CD4-positive, alpha-beta T cell treated with Interleukin-1 beta for 1 hour (primary cell): ENCODE results near the gene DNASE2B.
A peak's percentile ranks its signal among the peaks of the same experiment; 100 is the strongest.

Experiments used
- DNase-seq, 2 donors: peaks; one replicate each; pipeline ENCODE4 v3.0.0-alpha.2; 2020 to 2022

The DNASE2B gene

DNA sequence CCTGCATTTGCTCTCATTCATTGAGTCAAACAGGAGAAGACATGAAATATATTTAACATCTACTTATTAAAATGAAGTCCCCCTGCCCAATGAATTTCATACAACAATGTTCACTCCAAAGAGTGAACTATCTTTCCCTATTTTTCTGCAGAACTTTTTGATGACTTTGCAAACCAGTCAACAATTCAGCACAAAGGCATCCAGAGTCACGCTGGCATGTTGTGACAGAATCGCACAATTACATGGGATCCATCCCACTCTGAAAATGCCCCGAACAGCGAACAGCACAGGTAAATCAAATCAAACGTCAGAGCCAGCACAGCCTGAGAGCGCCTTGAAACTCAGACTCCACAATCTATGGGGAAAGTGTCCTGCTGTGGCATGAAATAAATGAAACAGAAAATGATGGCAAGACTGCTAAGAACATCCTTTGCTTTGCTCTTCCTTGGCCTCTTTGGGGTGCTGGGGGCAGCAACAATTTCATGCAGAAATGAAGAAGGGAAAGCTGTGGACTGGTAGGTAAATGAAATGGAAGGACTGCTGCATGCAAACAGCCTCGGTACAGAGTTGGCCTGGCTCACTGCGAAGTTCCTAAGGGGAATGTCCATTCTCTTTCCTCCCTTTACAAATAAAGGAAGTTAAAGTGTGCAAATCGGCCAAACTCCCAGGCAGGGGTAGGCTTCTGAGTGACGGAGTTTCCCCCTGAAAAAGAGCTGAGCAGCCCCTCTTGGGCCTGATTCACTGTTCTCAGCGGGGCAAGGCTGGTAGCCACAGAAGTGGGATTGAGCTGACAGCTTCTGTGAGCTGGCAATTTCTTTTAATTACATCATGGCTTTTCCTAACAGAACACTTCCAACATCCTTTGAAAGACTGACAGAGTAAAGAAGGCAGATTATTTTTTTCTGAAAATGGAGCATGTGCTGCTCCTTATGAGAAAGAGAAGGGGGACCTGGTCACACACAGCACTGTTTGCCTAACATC, at the start of gene DNASE2B:
DNASE2B (plus strand) TSS at position 310 of the 981 bp plus-strand sequence; CDS start at position 391, 81 bp downstream.
- DNase-seq = no peak

- no peak for DNase-seq
These were observed 49.5 kb upstream of the DNASE2B start for GRCh38 chr1:84348759-84349158.

DNA sequence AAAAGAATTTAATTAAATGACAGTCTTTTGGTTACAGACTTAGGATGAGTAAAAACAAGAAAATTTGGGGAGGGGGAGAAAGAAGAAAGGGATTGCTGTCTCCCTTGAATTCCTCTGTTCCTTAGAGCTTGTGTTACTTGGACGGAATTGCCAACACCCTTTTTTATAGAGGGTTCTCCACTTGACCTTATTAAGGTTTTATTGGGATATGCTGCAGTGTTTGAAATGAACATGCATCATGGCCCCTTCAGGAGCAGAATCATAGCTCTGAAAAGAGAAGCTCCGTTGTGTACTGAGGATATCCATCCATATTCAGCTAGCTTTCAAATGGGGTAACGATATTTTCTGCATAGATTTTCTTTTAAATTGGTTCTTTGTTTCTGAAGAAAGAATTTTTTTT, 48.2 kb upstream of the DNASE2B start:
- no peak for DNase-seq

GRCh38 chr1:84350550-84350949, 47.7 kb upstream of the DNASE2B start:
- no peak for DNase-seq

DNA sequence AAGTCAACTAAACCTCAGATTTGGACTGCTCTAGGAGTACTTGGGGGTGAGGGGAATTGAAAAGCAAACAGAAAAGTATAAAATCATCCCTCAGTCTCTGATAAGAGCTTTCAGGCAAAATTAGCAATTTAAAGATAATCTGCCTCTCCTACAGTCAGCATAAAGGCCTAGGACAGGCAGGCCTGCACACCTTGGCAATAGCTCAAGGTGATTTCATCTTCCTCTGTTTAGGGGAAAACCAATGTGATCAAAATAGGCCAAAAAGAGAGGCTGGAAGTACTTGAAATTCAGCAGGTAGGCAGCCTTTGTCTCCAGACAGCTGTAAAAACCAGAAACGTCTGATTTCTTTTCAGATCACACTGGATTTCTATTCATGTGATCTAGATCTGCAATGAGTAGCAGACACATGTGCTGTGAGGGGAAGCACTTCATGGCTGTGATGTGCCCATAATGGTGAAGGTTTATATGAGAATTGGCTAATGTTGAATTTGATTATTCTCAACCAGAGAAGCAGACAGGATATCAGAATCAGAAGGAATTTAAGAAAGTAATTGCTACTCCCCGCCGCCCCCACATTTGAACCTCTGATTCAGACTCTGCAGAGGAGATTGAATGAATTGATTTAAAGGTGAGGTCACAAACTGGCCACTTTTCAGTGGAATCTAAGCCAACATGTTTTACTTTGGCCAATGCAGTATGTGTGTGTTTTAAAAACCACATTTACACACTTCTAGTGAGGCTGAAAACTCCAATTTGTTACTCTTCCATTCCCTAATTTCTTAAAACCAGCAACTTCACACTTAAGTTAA, 45.8 kb upstream of the DNASE2B start:
- DNase-seq = no peak

GRCh38 chr1:84353695-84354094, 44.6 kb upstream of the DNASE2B start:
- DNase-seq = no peak

GRCh38 chr1:84355556-84355955, 42.7 kb upstream of the DNASE2B start:
- no peak for DNase-seq

- no peak for DNase-seq
These were observed 41.4 kb upstream of the DNASE2B start for GRCh38 chr1:84356881-84357280.

- DNase-seq = no peak
These were observed 39.6 kb upstream of the DNASE2B start for GRCh38 chr1:84358695-84359094.

- no peak for DNase-seq
These were observed 38.0 kb upstream of the DNASE2B start for GRCh38 chr1:84360316-84360715.

DNA sequence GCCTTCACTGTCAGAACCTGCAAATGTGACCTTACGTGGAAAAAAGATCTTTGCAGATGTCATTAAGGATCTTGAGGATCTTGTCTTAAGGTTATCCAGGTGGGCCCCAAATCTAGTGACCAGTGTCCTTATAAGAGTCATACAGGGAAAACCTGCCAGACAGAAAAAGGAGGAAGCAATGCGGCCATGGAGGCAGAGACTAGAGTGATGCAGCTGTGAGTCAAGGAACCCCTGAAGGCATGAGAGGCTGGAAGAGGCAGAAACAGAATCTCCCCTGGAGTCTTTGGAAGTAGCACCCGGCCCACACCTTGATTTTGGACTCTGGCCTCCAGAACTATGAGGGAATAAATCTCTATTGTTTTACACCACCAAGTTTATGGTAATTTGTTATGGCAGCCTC, 36.5 kb upstream of the DNASE2B start:
- no peak for DNase-seq

DNA sequence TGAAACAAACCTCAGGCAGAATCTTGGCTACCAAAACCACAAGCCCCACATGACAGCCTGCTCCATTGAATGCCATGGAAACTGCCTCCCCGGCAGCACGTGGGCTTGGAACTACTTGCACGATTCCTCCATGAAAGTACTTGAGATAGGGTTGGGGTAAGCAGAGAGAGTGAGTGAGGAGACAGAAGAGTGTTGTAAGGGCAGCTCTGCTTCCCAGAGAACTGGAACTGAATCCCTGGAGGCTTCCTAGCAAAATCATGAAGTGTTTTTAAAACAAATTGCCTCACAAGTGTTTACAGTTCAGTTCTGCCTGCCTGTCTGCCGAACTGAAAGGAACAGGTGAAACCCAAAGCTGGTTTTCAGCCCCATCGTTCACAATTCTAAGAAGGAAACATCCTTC, 35.3 kb upstream of the DNASE2B start:
- no peak for DNase-seq

DNA sequence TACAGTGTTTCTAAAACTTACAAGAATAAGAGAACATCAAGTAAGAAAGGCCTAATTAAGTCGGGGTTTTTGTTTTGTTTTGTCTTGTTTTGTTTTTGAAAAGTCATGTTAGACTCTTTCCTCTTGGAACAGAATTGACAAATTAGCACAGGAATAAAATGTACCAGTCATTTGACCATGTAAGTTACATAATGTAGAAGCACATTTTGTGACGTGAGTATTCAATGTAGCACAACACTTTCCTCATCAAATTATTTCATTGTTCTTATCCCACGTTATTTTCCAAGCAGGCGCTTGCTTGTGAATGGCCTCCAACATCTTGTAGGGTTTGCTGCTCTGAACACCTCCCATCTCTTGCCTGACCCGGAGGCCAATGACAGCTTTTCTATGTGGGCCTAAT, 34.7 kb upstream of the DNASE2B start:
- no peak for DNase-seq

GRCh38 chr1:84365225-84366221, 32.8 kb upstream of the DNASE2B start:
- DNase-seq = peak; percentile 10 to 16

- no peak for DNase-seq
These were observed 31.5 kb upstream of the DNASE2B start for GRCh38 chr1:84366786-84367185.

DNA sequence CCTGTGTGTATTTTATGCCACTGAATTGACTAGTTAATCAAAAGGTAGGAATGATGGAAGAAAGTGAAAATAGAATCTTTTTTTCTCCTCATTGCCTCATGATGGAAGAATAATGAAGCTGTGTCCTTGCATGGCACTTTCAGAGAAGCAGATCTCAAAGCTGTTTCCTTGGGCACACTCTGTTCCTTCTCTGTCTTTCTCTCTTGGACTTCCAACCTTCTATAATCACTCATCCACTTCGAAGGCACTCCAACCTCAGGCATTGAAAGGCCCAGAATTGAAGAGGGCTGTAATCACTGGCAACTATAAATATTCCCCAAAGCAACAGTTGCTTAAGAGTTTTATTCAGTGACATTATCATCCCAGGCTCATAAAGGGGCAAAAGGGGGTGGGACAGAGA, 31.1 kb upstream of the DNASE2B start:
- no peak for DNase-seq

DNA sequence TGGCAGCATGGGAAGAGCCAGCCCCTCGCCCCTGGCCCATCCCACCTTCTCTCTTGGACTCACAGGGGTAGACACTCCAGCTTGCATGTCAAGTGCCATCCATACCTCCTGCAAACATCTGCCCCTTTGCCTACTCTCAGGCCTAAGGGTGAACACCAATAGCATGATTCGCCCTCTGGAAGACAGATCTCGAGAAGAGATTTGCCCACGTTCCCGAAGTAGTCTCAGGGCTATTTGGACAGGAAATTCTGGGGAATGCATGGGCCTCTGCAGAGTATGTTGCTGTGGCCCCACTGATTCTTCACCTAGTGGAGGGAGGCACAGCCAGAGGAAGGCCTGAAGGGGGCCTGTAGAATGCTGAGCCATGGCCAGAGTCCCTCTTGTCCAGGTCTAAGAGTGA, 29.8 kb upstream of the DNASE2B start:
- no peak for DNase-seq

DNA sequence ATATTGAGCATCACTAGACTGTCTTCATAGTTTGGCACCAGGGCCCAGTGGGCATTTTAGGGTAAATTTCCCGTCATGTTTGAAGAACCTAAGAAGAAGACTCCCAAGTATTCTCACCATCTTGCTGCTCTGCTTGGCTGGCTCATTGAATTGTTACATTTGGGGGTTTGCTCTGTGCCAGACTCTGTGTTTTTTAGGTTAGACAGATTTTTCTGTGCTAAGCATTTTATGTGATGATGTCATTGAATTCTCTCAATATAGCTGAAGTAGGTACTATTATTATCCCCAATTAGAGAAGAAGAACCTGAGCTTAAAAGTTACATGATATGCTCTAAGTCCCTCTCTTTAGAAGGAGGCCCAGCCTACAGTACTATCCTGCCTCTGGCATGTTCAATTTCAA, 28.0 kb upstream of the DNASE2B start:
- DNase-seq = no peak

DNA sequence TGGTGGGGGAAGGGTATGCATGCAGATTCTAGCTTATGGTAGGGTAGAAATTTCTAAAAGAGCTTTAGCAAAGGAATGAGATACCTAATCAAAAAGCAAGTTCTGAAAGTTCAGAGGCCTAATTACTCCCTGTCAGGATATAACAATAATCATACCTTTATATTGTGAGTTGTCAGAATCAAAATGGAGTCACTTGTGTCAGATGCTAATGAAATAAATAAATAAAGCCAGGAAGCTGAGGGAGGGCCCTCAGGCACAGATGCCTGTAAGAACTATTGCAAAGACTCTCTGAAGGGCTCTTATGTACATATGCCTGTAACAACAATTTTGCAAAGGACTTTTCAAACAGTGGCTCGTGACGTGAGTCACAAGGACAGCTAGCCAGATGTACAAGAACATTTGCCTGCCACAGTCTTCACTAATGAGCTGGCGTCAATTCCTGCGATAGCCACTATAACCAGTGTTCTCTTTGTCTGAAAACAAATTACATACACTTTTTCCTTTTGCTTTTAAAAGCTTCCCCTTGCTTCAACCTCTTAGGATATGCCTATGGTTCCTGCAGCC, 27.4 kb upstream of the DNASE2B start:
- no peak for DNase-seq

DNA sequence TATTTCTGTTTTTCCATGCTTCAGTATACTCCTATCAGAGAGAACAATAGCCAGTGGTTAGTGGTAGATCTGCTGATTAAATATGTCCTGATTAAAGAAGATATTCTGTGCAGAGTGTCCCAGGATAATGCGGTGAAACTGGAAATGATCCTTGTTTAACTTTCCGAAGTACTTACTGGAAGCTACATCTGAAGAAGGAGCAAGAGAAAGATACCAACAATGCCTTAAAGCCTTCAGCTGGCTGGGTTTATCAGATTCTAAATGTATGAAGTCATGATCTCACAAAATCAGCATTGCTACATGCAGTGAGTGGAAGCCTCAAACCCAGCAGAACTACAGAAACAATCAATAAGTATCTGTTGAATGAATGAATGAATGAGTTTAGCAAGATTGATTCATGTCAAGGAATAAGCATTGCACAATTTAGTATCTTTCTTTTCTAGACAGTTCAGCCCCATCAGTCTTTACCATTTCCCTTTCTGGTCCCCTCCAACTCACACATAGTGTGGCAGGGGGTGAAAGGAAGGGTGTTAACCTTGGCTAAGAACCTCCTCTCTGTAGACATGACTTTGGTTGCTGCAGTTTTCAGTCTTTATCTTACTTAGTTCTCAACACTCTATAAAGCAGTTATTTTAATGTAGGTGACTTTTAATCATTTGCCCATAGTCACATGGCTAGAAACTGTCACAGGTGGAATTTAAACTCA, 24.7 kb upstream of the DNASE2B start:
- DNase-seq = no peak

DNA sequence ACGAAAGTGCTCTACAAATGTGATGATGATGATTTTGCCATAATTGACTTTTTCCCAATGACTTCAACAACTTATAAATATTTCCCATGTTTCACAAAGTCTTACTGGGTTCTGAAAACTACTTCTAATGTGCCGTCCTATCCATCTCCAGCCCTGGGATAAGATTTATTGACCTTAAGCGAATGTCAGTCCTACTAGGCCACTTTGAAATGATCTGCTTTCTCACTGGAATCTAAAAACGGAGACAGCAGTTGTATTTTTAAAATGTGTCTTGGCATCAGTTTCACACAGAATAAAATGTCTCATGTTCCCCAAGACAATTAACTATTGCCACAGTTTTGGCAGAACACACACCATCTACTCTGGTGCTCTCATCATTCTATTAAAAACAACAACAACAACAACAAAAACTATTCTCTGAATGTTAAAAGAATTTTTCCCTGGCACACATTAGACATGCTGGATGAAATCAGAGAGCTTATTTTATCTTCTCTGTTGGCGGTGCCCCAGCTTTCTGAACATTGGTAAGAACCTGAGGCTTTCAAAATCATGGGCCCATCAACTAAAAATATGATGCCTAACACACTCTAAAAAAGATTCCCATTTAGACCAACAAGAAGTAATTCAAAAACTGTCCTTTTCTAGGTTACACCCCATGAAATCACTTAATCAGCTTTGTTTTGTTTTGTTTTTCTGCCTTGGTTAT, 23.1 kb upstream of the DNASE2B start:
- no peak for DNase-seq
